Measurements from ENCODE around the gene RASSF5. TPM values are rescaled to one million over a fixed set of nuclear protein-coding genes. Genes with fewer than 3 reads are reported as not detected.

RASSF5 gene
- total and polyA plus RNA-seq, 2 of the 13 experiments (the other 11 are each of a cell fraction or from before 2014, with no cell fraction given) = 0.18 to 0.40 TPM

GRCh38 chr1:206635080-206635977, 128.0 kb downstream of the RASSF5 start, which contains the start of gene DYRK3 (continued):
- 0 out of 2 replicates have a peak, but pooled peaks have one; percentile 58 for TF ChIP-seq ZBTB3 (CRISPR knock-in tag; IDR thresholded peaks at IDR 0.05; ENCODE audit: borderline replicate concordance, low read depth)
- TF ChIP-seq ZSCAN12 (CRISPR knock-in tag; IDR thresholded peaks at IDR 0.05) = no peak
- peak; percentile 90 for TF ChIP-seq ZNF274 (CRISPR knock-in tag; IDR thresholded peaks at IDR 0.05)
- TF ChIP-seq ZNF746 (CRISPR knock-in tag; IDR thresholded peaks at IDR 0.05) = no peak
- TF ChIP-seq ZNF432 (CRISPR knock-in tag; IDR thresholded peaks at IDR 0.05; ENCODE audit: borderline replicate concordance) = no peak
- no peak for TF ChIP-seq NFRKB (IDR thresholded peaks at IDR 0.05)
- no peak for TF ChIP-seq U2AF1 (optimal IDR thresholded peaks at IDR 0.05; ENCODE audit: low read depth, low read length)
- TF ChIP-seq SRF (IDR thresholded peaks at IDR 0.05; ENCODE audit: low read depth, low read length) = no peak
- TF ChIP-seq MEF2D (CRISPR knock-in tag; IDR thresholded peaks at IDR 0.05) = peak; percentile 29; the same call in 1 of the 2 replicates
- no peak for TF ChIP-seq ZNF234 (CRISPR knock-in tag; conservative IDR thresholded peaks at IDR 0.05)
- TF ChIP-seq HOMEZ (CRISPR knock-in tag; IDR thresholded peaks at IDR 0.05; ENCODE audit: low read depth) = no peak
- TF ChIP-seq EED (CRISPR knock-in tag; IDR thresholded peaks at IDR 0.05) = no peak; the same call in 1 of the 2 replicates
- no peak for TF ChIP-seq ZFAT (CRISPR knock-in tag; conservative IDR thresholded peaks at IDR 0.05)
- TF ChIP-seq ZNF839 (CRISPR knock-in tag; IDR thresholded peaks at IDR 0.05; ENCODE audit: borderline replicate concordance) = no peak; the same call in 1 of the 2 replicates
- TF ChIP-seq NAIF1 (CRISPR knock-in tag; IDR thresholded peaks at IDR 0.05; ENCODE audit: borderline replicate concordance) = peak; percentile 74; the same call in 1 of the 2 replicates
- peak; percentile 40; the same call in 1 of the 2 replicates for TF ChIP-seq ZNF788 (CRISPR knock-in tag; IDR thresholded peaks at IDR 0.05; ENCODE audit: borderline replicate concordance)
- no peak for TF ChIP-seq ZNF326 (CRISPR knock-in tag; IDR thresholded peaks at IDR 0.05; ENCODE audit: borderline replicate concordance)
- TF ChIP-seq SPEN (CRISPR knock-in tag; IDR thresholded peaks at IDR 0.05; ENCODE audit: low read depth) = no peak; the same call in 1 of the 2 replicates
- TF ChIP-seq ZHX1 (CRISPR knock-in tag; IDR thresholded peaks at IDR 0.05; ENCODE audit: low read depth) = no peak
- TF ChIP-seq CREB3 (CRISPR knock-in tag; IDR thresholded peaks at IDR 0.05) = no peak
- TF ChIP-seq KDM6A (CRISPR knock-in tag; IDR thresholded peaks at IDR 0.05; ENCODE audit: low read depth) = no peak
- peak; percentile 75; the same call in 1 of the 2 replicates for TF ChIP-seq HINFP (CRISPR knock-in tag; IDR thresholded peaks at IDR 0.05; ENCODE audit: low read depth)
- TF ChIP-seq ZNF367 (CRISPR knock-in tag; IDR thresholded peaks at IDR 0.05; ENCODE audit: borderline replicate concordance) = 0 out of 2 replicates have a peak, but pooled peaks have one; percentile 14
